Retinal pigment epithelial cell (primary cell): Measurements from ENCODE around the gene SLC15A2.

ENCODE experiments used
- DNase-seq: peaks from one replicate; pipeline ENCODE4 v3.0.0-alpha.2; 2010; ENCODE audit warnings: low read depth
- H3K4me3 ChIP-seq: 2 replicates; pipeline ENCODE4 v1.5.1; 2011; ENCODE audit warnings: mild to moderate bottlenecking, low read length, control low read depth, moderate library complexity
- CTCF ChIP-seq: conservative IDR thresholded peaks from 2 replicates; pipeline ENCODE4 v1.5.1; 2011; ENCODE audit warnings: low read depth, low read length, control low read depth, inconsistent platforms

SLC15A2 gene

DNA sequence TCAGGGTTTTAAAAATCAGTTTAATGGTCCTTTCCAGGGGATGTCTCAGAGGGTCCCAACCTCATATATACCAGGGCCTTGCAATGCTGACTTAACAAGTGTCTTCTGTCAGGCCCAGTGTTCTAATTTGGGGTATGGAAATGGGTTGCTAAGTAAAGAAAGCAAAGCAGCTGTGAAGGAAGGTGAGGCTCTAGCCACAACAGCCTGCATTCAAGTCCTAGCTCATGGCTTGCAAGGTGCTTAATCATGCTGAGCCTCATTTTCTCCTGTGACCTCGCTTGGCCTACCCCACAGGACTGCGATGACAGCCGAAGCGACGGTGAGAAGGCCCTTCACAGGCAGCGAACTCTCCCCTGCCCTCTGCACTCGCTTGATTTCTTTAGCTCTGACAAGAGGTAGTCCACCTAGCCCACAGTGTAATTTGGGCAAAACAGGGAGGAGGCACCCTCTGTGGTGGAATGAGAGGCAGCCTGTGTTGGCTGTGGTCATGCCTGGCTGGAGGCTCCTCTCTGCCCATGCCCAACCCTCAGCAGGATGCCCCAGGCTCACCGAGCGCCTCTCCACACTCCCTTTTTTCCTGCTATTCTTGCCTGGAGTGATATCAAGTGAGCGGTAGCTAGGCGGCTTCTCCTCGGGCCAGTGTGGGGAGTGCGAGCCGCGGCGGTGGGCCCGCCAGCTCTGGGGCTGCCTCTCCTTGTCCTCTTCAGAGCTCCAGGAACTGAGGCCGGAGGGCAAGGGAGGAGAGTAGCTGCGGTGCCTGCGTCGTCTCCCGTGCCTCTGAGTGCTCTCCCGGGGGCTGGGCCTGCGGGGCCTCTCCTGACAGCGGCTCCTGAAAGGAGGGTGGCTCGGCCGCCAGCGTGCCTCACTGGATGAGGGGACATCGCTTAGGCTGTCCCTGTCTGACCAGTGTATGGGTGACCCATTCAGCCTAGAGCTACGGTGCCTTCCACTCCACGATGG is 98.7 kb downstream of the SLC15A2 start:
- no peak for TF ChIP-seq CTCF
- H3K4me3 ChIP-seq, result no peak overlapping the region
- no peak for DNase-seq
